Measurements from ENCODE around the gene ZNF597.
"Not testable (repeated sequence)": the region's sequence is repeated elsewhere in the genome, so short reads cannot be mapped to it uniquely, and the experiment has no call there.

The ZNF597 gene

DNA sequence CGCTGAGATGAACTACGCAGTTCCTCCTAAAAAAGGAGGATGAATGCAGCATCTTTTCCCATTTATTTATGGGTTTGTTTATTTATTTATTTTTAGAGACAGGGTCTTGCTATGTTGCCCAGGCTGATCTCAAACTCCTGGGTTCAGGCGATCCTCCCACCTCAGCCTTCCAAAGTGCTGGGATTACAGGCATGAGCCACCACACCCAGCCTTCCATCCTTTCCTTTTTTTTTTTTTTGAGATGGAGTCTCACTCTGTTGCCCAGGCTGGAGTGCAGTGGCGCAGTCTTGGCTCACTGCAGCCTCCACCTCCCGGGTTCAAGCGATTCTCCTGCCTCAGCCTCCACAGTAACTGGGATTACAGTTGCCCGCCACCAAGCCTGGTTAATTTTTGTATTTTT lies 31.6 kb upstream of the ZNF597 start:
- DNase-seq: not testable (repeated sequence)

DNA sequence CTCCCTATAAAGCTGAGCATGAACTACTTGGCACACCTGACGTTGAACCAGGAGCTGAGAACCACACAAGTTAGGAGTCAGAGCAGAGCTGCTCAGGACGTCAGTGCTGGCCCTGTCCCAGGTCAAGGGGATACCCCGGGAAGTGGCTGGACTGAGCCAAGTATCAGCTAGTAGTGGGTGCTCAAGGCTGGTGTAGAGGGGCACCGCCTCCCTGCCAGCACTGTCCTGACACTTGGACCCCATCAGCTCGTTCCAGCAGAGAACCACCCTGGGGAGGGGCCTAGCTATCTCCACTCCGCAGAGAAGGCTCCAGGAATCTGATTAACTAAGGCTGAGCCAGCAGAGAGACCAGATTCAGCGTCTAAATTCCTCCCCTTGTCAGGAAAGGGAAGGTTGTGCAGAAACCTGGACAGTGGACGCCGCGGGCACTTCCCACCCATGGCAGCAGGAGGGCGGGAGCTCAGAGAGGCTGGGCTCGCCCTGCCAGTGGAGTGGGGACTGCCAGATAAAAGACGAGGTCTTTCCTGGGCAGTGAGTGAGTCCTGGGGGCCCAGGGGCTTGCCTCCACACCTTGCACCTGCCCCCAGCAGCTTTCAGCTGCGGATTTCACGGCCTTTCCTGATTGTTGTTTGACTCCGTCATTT lies 31.0 kb upstream of the ZNF597 start:
- no peak for DNase-seq

GRCh38 chr16:3473596-3473943 lies 30.3 kb upstream of the ZNF597 start:
- not testable (repeated sequence) for DNase-seq

- no peak for DNase-seq
These were observed 29.7 kb upstream of the ZNF597 start for GRCh38 chr16:3472878-3473595.

DNA sequence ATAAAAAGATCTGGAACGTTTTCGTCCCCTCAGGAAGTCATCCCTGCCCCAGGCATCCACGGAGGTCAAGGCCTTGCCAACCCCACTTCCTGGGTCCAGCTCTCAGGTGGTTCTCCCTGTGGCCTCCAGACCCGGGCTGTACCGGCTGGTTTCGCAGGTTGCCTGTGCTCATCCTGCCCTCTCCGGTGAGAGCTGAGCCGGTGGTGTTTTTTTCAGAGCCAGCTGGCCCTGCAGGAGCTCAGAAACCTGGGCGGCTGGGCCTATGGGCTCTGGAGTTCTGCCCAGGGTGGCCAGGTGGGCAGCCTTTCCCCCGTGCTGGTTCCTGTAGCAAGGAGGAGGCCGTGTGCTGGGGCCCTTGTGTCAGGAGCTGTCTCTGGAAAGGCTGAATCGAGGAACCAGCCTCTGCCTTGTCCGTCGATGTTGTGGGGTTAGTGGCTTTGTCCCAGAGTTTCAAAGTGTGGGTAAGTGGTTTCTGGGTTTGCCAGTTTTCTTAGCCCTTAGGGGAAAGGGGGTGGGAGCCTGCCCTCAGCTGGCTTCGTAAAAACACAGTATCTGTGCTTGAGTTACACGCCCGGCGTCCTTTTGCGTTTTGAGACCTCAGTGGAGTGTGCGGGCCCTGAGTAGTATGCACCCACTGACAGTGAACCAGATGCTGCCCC lies 28.3 kb upstream of the ZNF597 start:
- DNase-seq: no peak

DNA sequence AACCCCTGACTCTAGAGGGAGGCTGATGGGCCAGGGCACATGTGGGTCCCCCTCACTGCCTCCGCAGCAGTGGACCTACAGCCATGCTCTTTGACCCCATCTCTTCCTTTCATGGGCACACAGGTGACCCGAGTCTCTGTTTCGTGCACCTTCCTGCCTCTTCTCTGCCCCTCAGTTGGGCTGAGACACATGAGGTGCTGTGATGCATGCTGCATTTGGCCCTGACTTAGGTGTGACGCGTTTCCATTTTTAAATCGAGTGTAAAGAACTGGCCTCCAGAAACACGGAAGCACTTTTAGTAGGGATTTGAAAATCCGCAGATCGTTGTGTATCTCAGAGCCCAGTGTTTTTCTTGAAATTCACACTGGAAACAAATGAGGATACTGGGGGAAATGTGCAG lies 27.4 kb upstream of the ZNF597 start:
- DNase-seq: no peak

- no peak for DNase-seq
These were observed 26.4 kb upstream of the ZNF597 start for GRCh38 chr16:3469736-3470135.

DNA sequence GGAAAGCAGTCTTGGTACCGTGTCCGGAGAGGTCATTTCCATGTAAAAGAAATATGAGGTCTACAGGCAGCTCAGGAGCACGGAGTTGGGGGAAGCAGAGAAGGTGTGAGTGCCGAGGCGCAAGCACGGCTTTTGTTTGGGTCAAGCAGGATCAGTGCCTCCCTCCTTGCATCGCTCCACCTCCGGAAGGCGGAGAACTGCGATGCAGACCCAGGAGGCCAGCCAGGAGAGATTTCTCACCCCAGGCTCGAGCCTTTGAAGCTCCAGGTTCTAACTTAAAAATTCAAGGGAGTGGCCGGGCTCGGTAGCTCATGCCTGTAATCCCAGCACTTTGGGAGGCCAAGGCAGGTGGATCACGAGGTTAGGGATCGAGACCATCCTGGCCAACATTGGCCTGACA lies 25.2 kb upstream of the ZNF597 start:
- DNase-seq: no peak

GRCh38 chr16:3467921-3468320 lies 24.6 kb upstream of the ZNF597 start:
- no peak for DNase-seq

- no peak for DNase-seq
These were observed 23.9 kb upstream of the ZNF597 start for GRCh38 chr16:3467182-3467581.

DNA sequence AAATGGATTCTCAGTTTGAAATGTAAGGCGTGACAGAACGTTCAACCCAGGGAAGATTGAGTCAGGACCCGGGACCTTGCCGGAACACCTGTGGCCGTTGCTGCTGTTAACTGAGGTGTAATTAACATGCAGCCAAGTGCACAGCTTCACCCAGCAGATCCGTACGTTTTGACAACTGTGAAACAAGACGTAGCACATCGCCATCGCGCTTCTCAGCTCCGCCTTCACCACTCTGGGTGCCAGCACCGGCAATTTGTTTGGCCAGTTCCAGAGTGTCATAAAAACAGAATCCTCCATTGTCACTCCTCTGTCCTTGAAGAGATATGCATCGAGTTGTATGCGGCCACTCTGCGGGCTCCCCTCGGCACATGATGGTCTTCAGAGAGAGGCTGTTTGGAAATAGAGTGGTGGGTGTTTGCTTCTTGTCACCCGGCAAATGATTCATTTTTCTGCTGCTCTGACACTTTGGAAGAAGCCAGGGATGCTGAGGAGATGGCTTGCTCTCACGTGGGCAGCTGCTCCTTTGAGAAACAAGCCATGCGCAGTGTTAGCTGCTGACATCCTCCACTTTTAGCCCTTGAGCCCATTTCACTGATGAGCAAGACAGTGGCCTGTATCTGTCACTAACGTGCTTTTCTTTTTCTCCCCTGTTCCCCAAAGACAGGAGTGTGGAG lies 22.7 kb upstream of the ZNF597 start:
- DNase-seq: no peak

- no peak for DNase-seq
These were observed 22.0 kb upstream of the ZNF597 start for GRCh38 chr16:3465301-3465700.

DNA sequence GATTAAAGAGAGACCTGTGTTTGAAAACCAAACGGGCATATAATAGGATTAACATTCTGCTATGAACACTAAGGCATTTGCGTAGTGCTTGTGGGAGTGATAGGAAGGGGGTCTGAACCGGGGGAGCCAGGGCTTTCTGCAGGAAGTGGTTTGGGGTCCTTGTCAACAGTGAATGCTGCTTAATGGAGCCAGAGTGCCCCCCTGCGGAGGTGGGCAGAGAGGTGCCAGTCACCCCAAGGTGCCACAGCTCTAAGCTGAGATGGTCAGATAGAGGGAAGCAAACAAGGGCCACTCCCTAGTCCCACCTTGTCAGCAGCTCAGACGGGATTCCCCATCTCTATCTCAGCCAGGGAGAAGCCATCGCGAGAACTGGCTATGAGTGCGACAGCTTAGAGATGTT lies 17.8 kb upstream of the ZNF597 start:
- DNase-seq: no peak

DNA sequence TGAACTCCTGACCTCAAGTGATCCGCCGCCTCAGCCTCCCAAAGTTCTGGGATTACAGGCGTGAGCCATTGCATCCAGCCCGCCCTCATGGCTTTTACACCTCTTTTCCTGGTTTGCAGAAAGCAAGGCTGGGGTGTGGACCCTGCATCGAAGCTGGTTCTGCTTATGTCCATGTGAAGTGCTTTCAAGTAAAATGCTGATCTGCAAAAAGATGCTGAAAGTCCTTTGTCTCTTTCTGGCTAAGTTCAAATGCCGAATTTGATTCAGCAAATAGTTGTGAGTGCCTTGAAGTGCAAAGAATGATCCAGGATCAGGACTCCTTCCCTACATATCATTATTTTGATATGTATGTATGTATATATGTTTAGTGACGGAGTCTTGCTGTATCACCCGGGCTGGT lies 17.3 kb upstream of the ZNF597 start:
- no peak for DNase-seq

DNA sequence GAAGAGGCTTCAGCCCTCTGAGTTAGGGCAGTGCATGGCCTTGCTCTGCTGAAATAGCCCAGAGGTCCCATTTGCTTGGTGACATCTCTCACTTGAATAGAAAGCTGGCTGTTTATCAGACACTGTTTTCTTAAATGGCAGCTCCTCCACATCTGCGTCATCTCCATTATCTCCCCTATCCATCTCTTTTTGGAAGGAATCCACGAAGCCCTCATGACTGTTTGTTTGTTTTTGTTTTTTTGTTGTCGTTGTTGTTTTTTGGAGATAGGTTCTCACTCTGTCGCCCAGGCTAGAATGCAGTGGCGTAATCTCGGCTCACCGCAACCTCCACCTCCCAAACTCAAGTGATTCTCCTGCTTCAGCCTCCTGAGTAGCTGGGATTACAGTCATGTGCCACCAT lies 16.8 kb upstream of the ZNF597 start:
- DNase-seq: no peak

GRCh38 chr16:3459401-3460090 lies 16.2 kb upstream of the ZNF597 start:
- DNase-seq: no peak

DNA sequence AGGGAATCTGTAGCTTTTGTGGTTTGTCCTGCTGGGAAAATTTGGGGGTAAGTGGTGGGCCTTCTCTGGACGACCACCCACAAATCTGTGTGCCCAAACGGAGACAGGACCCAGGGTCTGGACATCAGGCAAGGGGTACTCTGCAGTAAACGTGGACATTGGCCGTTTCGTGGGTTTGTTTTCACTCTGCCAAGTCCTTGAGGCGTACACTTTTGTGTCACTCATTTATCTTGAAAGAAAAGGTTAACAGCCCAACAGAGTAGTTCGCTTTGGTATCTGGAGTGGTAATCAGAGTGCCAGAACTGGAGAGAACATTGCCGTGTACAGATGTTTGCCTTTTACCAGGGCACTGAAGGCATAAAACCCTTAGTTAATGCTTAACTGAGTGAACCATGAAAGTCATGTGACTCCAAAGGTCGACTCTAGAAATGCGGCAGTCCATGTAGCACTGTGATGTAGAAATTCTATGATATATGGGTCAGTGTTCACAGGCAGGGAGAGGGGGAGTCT lies 15.6 kb upstream of the ZNF597 start:
- no peak for DNase-seq

GRCh38 chr16:3458278-3458851 lies 15.1 kb upstream of the ZNF597 start:
- DNase-seq: no peak

DNA sequence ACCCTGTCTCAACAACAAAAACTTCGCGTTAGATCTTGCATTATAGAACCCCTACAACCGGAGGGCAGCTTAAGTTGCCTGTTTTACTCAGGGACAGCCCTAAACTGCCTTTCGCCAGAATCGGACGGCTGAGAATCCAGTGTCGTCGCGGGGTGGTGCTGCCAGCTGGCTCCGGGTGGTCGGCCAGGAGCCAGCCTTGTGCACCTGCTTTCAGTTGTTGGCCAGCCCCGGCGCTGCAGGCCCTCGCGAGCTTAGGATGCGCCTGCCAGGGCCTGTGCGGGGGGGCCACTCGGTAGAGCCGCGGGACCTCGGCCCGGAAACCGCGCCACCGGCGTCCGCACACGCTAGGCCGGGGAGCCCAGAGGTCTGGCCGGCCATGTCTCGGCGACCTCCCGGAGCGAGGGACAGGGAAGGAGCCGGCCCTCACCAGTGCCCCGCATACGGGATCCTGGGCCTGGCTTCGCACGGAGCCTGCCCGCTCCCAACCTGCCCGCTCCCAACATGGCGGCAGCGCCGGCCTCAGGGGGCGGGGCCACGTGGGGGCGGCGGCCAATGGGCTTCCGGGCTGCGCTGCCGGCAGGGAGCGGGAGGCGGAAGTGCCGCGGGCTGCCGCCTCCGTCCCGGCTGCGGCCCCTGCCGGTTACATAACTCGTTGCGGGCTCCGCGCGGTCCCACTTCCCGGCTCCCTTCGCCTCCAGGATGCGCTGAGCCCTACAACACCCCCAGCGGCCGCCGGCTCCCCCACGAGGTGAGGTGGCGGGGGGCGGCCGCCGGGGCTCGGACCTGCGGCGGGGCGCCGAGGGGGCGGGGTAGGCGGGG lies 14.3 kb upstream of the ZNF597 start:
- DNase-seq: peak; percentile 66

DNA sequence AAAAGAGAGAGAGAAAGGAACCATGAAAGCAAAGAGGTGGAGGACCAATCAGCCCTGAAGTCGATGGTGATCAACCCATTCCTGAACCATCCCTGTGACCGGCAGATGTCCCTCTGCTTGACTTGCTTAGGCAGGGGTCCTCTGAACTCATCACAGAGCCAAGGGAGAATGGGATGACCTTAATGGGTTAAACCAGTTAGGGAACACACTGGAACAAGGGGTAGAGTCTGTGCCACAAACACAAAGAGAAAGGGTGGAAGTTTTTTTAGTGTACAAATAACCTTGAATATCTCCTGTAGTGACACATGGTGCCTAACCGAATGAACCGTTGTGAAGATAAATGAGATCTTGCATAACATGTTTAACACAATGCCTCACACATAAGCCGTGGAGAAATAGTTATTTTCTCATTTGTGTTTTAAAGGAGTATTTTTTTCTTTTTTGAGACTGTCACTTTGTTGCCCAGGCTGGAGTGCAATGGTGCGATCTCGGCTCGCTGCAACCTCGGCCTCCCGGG lies 11.4 kb upstream of the ZNF597 start:
- no peak for DNase-seq

- DNase-seq: no peak
These were observed 10.8 kb upstream of the ZNF597 start for GRCh38 chr16:3454093-3454492.

GRCh38 chr16:3444032-3444388 lies 706 bp upstream of the ZNF597 start:
- DNase-seq: no peak
